Neural progenitor cell (in vitro differentiated cells): ENCODE results near the gene MAD2L2. TPM values are rescaled to one million over a fixed set of nuclear protein-coding genes. Genes with fewer than 3 reads are reported as not detected.

Experiments
- DNase-seq: peaks from one replicate; pipeline ENCODE4 v3.0.0-alpha.2; 2016; ENCODE audit warnings: low spot score
- H2AFZ ChIP-seq: fragments of 200-600 bp; sonication (generic); replicated peaks from 2 replicates; pipeline ENCODE4 v1.6.1; 2016; ENCODE audit warnings: antibody characterized with exemption
- H3F3A ChIP-seq: fragments of 200-600 bp; sonication (generic); 2 replicates; pipeline ENCODE4 v1.6.1; 2016; ENCODE audit warnings: antibody characterized with exemption, low read depth
- H3K27ac ChIP-seq: fragments of 200-600 bp; sonication (generic); 2 replicates; pipeline ENCODE4 v1.5.1; 2016; ENCODE audit warnings: mild to moderate bottlenecking
- H3K27me3 ChIP-seq: fragments of 200-600 bp; sonication (generic); 2 replicates; pipeline ENCODE4 v1.6.1; 2016; ENCODE audit warnings: mild to moderate bottlenecking, moderate library complexity
- H3K36me3 ChIP-seq: fragments of 200-600 bp; sonication (generic); 2 replicates; pipeline ENCODE4 v1.5.1; 2016
- H3K4me1 ChIP-seq: fragments of 200-600 bp; sonication (generic); 2 replicates; pipeline ENCODE4 v1.6.1; 2016; ENCODE audit warnings: mixed run types
- H3K4me2 ChIP-seq: fragments of 200-600 bp; sonication (generic); 2 replicates; pipeline ENCODE4 v1.6.1; 2016
- H3K4me3 ChIP-seq: fragments of 200-600 bp; sonication (generic); 2 replicates; pipeline ENCODE4 v1.5.1; 2016
- H3K79me2 ChIP-seq: fragments of 200-600 bp; sonication (generic); 2 replicates; pipeline ENCODE4 v1.6.1; 2016; ENCODE audit warnings: low read depth
- H3K9ac ChIP-seq: fragments of 200-600 bp; sonication (generic); 2 replicates; pipeline ENCODE4 v1.6.1; 2016
- H3K9me3 ChIP-seq: fragments of 200-600 bp; sonication (generic); 2 replicates; pipeline ENCODE4 v1.5.1; 2016; ENCODE audit warnings: low read depth
- H4K20me1 ChIP-seq: fragments of 200-600 bp; sonication (generic); 2 replicates; pipeline ENCODE4 v1.6.1; 2016; ENCODE audit warnings: low read depth
- H3K27ac Mint-ChIP-seq: 3 replicates; pipeline ENCODE4 v1.8.0; 2021; ENCODE audit warnings: mixed read lengths
- H3K27me3 Mint-ChIP-seq: 2 replicates; pipeline ENCODE4 v1.8.0; 2022; ENCODE audit warnings: low read depth, mild to moderate bottlenecking, inconsistent platforms, moderate library complexity, mixed read lengths; ENCODE audit not compliant: insufficient read depth
- H3K36me3 Mint-ChIP-seq: 3 replicates; pipeline ENCODE4 v1.8.0; 2021; ENCODE audit warnings: mixed read lengths
- H3K4me1 Mint-ChIP-seq: 3 replicates; pipeline ENCODE4 v1.8.0; 2021; ENCODE audit warnings: mixed read lengths
- H3K4me3 Mint-ChIP-seq: 3 replicates; pipeline ENCODE4 v1.8.0; 2021; ENCODE audit warnings: mild to moderate bottlenecking, moderate library complexity, mixed read lengths
- H3K9me3 Mint-ChIP-seq: 3 replicates; pipeline ENCODE4 v1.8.0; 2020; ENCODE audit warnings: mixed read lengths
- CTCF ChIP-seq: fragments of 200-600 bp; sonication (generic); IDR thresholded peaks from 2 replicates; pipeline ENCODE4 v1.5.1; 2017; ENCODE audit warnings: antibody characterized with exemption, mild to moderate bottlenecking
- EZH2 ChIP-seq: fragments of 200-600 bp; sonication (generic); IDR thresholded peaks from 2 replicates; pipeline ENCODE4 v1.6.1; 2017; ENCODE audit warnings: antibody characterized with exemption, mild to moderate bottlenecking, moderate library complexity
- EZH2phosphoT487 ChIP-seq: fragments of 200-600 bp; sonication (generic); IDR thresholded peaks from 2 replicates; pipeline ENCODE4 v1.6.1; 2017; ENCODE audit warnings: antibody characterized with exemption
- total RNA-seq: library from RNA; depleted of rRNA; stranded (reverse); fragments of >200 nt; gene quantifications from 2 replicates; pipeline ENCODE4 v1.2.3, GENCODE V29; 2015; ENCODE audit warnings: low replicate concordance

MAD2L2 gene
- total RNA-seq, 1 donor from 2014 or later, result 108 TPM

GRCh38 chr1:11714831-11715575 lies 34.1 kb upstream of the MAD2L2 start:
- no peak overlapping the region for H3K27ac ChIP-seq
- H4K20me1 ChIP-seq, result peaks cover 12% of the 10 kb centered on the region
- H3K4me1 ChIP-seq, result no peaks in the 10 kb centered on the region
- Mint-ChIP-seq H3K4me1 (peaks cover 15% of the 10 kb centered on the region), H3K27me3 (no peaks in the 10 kb centered on the region), H3K4me3 (no peak overlapping the region), H3K27ac (no peak overlapping the region), H3K9me3 (no peaks in the 10 kb centered on the region), H3K36me3 (peaks cover 5% of the 10 kb centered on the region)
- no peaks in the 10 kb centered on the region for H3K9me3 ChIP-seq
- no peaks in the 10 kb centered on the region for H3K36me3 ChIP-seq
- no peaks in the 10 kb centered on the region for H3K79me2 ChIP-seq
- H3K9ac ChIP-seq, result no peak overlapping the region
- TF ChIP-seq EZH2, result no peak
- no peak for TF ChIP-seq EZH2phosphoT487
- TF ChIP-seq CTCF, result no peak
- H3K4me3 ChIP-seq, result no peak overlapping the region
- DNase-seq, result no peak
- H3K27me3 ChIP-seq, result no peaks in the 10 kb centered on the region
- H3F3A ChIP-seq, result peaks cover 17% of the 10 kb centered on the region
- no peak overlapping the region for H3K4me2 ChIP-seq
- H2AFZ ChIP-seq, result no peak overlapping the region

GRCh38 chr1:11713095-11713494 lies 32.1 kb upstream of the MAD2L2 start:
- Histone ChIP-seq H2AFZ (no peak overlapping the region), H3K4me1 (no peaks in the 10 kb centered on the region), H3K79me2 (no peaks in the 10 kb centered on the region), H3K27me3 (no peaks in the 10 kb centered on the region), H3K9me3 (no peaks in the 10 kb centered on the region), H3F3A (no peaks in the 10 kb centered on the region), H3K4me2 (no peak overlapping the region), H3K27ac (no peak overlapping the region), H3K36me3 (no peaks in the 10 kb centered on the region), H4K20me1 (peaks cover 3% of the 10 kb centered on the region), H3K9ac (no peak overlapping the region), H3K4me3 (no peak overlapping the region)
- Mint-ChIP-seq H3K9me3 (no peaks in the 10 kb centered on the region), H3K27me3 (peaks cover 3% of the 10 kb centered on the region), H3K36me3 (peaks cover 9% of the 10 kb centered on the region), H3K4me3 (no peak overlapping the region), H3K27ac (no peak overlapping the region), H3K4me1 (peaks cover 14% of the 10 kb centered on the region)
- no peak for DNase-seq
- TF ChIP-seq CTCF, result no peak
- no peak for TF ChIP-seq EZH2
- no peak for TF ChIP-seq EZH2phosphoT487

GRCh38 chr1:11712285-11712684 lies 31.3 kb upstream of the MAD2L2 start:
- H3K36me3 ChIP-seq, result no peaks in the 10 kb centered on the region
- no peaks in the 10 kb centered on the region for H3K27me3 ChIP-seq
- H3K9me3 ChIP-seq, result no peaks in the 10 kb centered on the region
- no peak overlapping the region for H3K4me2 ChIP-seq
- H3K9ac ChIP-seq, result no peak overlapping the region
- peaks cover 4% of the 10 kb centered on the region for H3K4me1 ChIP-seq
- Mint-ChIP-seq H3K27me3 (peaks cover 3% of the 10 kb centered on the region), H3K4me3 (no peak overlapping the region), H3K36me3 (peaks cover 9% of the 10 kb centered on the region), H3K27ac (no peak overlapping the region), H3K9me3 (no peaks in the 10 kb centered on the region), H3K4me1 (peaks cover 18% of the 10 kb centered on the region)
- H2AFZ ChIP-seq, result no peak overlapping the region
- no peak overlapping the region for H3K27ac ChIP-seq
- TF ChIP-seq CTCF, result no peak
- TF ChIP-seq EZH2phosphoT487, result no peak
- no peak for TF ChIP-seq EZH2
- H4K20me1 ChIP-seq, result peaks cover 10% of the 10 kb centered on the region
- no peak overlapping the region for H3K4me3 ChIP-seq
- DNase-seq, result no peak
- H3F3A ChIP-seq, result peaks cover under 1% of the 10 kb centered on the region
- H3K79me2 ChIP-seq, result no peaks in the 10 kb centered on the region
